NCI-H2196 (cell line): ENCODE results near the gene KPNB1.
A peak's percentile ranks its signal among the peaks of the same experiment; 100 is the strongest.

Experiments used
- DNase-seq: peaks from one replicate; lab custom pipeline; 2025; ENCODE audit not compliant: unreplicated experiment; lab: John Stamatoyannopoulos, UW

KPNB1 gene

GRCh38 chr17:47728214-47728877 is 78.6 kb downstream of the KPNB1 start:
- DNase-seq: no peak

GRCh38 chr17:47729476-47729875 is 79.8 kb downstream of the KPNB1 start:
- no peak for DNase-seq

- no peak for DNase-seq
Observed at GRCh38 chr17:47730681-47731080, 81.0 kb downstream of the KPNB1 start.

- DNase-seq: no peak
Observed at GRCh38 chr17:47731396-47731795, 81.7 kb downstream of the KPNB1 start.

GRCh38 chr17:47732399-47733046 is 82.8 kb downstream of the KPNB1 start:
- no peak for DNase-seq

GRCh38 chr17:47733047-47733673 is 83.4 kb downstream of the KPNB1 start, which contains the start of gene TBX21:
TSS of gene TBX21 (plus strand) at chr17:47733236. CDS start at chr17:47733455, 219 bp downstream.
- DNase-seq: peak; percentile 34

- DNase-seq: no peak
Observed at GRCh38 chr17:47733674-47734410, 84.1 kb downstream of the KPNB1 start.

- no peak for DNase-seq
Observed at GRCh38 chr17:47735139-47735464, 85.4 kb downstream of the KPNB1 start.
